GM12878 (cell line): ENCODE results near the gene MAPK9. TPM values are rescaled to one million over a fixed set of nuclear protein-coding genes. Genes with fewer than 3 reads are reported as not detected.

Experiments
- ATAC-seq: fragments of 200-7000 bp; cut with Tn5 transposase; 3 replicates; pipeline ENCODE4 v1.9.1; 2020; ENCODE audit warnings: mild to moderate bottlenecking, moderate library complexity
- BruUV-seq: library from RNA; stranded (reverse); fragments of 400-500 nt; replicated peaks from 2 replicates; lab custom pipeline; 2021; lab: Mats Ljungman, UMichigan
- CTCF ChIA-PET: fragments of 300-600 bp; sonication (Branson Sonifier 250); formaldehyde crosslinking; extraction: SDS; loops from one replicate; lab custom pipeline; 2021; ENCODE audit warnings: inconsistent platforms; lab: Yijun Ruan, JAX
- POLR2A ChIA-PET: fragments of 350-600 bp; formaldehyde crosslinking; extraction: SDS; loops from one replicate; lab custom pipeline; 2021; ENCODE audit warnings: inconsistent platforms; lab: Charles Lee
- RAD21 ChIA-PET: fragments of 300-600 bp; sonication (Branson Sonifier 250); formaldehyde crosslinking; loops from one replicate; lab custom pipeline; 2023; ENCODE audit warnings: antibody characterized with exemption; ENCODE audit not compliant: unreplicated experiment; lab: Charles Lee
- SMC1A ChIA-PET: fragments of 300-600 bp; sonication (Branson Sonifier 250); formaldehyde crosslinking; loops from one replicate; lab custom pipeline; 2023; ENCODE audit not compliant: unreplicated experiment, uncharacterized antibody; lab: Charles Lee
- DNase-seq: peaks from one replicate; pipeline ENCODE4 v3.0.0-alpha.2; 2011; ENCODE audit warnings: low read depth, low spot score
- FAIRE-seq: peaks from 3 replicates; lab custom pipeline; 2011; peaks lifted over from hg19 to GRCh38; lab: Jason Lieb, UNC
- H2AFZ ChIP-seq: 2 replicates; pipeline ENCODE4 v1.6.0; 2011; ENCODE audit warnings: low read depth, low read length, control low read depth; ENCODE audit not compliant: control insufficient read depth
- H3K27ac ChIP-seq: 2 replicates; pipeline ENCODE4 v1.5.1; 2011; ENCODE audit warnings: control low read depth; ENCODE audit not compliant: control insufficient read depth, insufficient read depth
- H3K27me3 ChIP-seq, 2 experiments: replicated peaks in 1 of 2; 2 replicates each; pipeline versions ENCODE4 v1.6.0 to v1.6.1; 2011; ENCODE audit warnings: low read length in 1 of 2; ENCODE audit not compliant: control insufficient read depth in 2 of 2, insufficient read depth in 2 of 2
- H3K36me3 ChIP-seq, 2 experiments: 2 replicates each; pipeline ENCODE4 v1.5.1; 2011; ENCODE audit warnings: low read length in 1 of 2; ENCODE audit not compliant: control insufficient read depth in 2 of 2, insufficient read depth in 2 of 2
- H3K4me1 ChIP-seq: 2 replicates; pipeline ENCODE4 v1.6.1; 2011; ENCODE audit warnings: mild to moderate bottlenecking, low read length, moderate library complexity, mixed read lengths; ENCODE audit not compliant: control insufficient read depth, insufficient read depth
- H3K4me2 ChIP-seq: 2 replicates; pipeline ENCODE4 v1.6.0; 2011; ENCODE audit warnings: control low read depth; ENCODE audit not compliant: control insufficient read depth, insufficient read depth
- H3K4me3 ChIP-seq: fragments of 200-600 bp; sonication (generic); 2 replicates; pipeline ENCODE4 v1.5.1; 2016
- H3K79me2 ChIP-seq: 2 replicates; pipeline ENCODE4 v1.6.0; 2011; ENCODE audit warnings: low read length; ENCODE audit not compliant: control insufficient read depth, insufficient read depth
- H3K9ac ChIP-seq: 2 replicates; pipeline ENCODE4 v1.8.0; 2011; ENCODE audit warnings: low read length, control low read depth, mixed read lengths; ENCODE audit not compliant: control insufficient read depth, insufficient read depth
- H3K9me3 ChIP-seq: replicated peaks from 3 replicates; pipeline ENCODE4 v1.5.1; 2011; ENCODE audit warnings: mild to moderate bottlenecking, low read length; ENCODE audit not compliant: control insufficient read depth, insufficient read depth
- H4K20me1 ChIP-seq: 2 replicates; pipeline ENCODE4 v1.6.0; 2011; ENCODE audit not compliant: control insufficient read depth, insufficient read depth
- CEBPB ChIP-seq, 2 experiments: fragments of 150-350 bp in 1 of 2; IDR thresholded peaks; 2 replicates each; pipeline ENCODE4 v1.6.1; 2012 to 2014; ENCODE audit warnings: low read depth in 2 of 2, low read length in 2 of 2, borderline replicate concordance in 1 of 2, inconsistent platforms in 1 of 2
- CHD4 ChIP-seq: fragments of 200-600 bp; sonication (generic); IDR thresholded peaks from 2 replicates; pipeline ENCODE4 v1.6.1; 2016; ENCODE audit warnings: mild to moderate bottlenecking
- EZH2 ChIP-seq: IDR thresholded peaks from 2 replicates; pipeline ENCODE4 v1.6.1; 2012; ENCODE audit warnings: low read depth, mild to moderate bottlenecking, control low read depth, inconsistent platforms, low read length, borderline replicate concordance; ENCODE audit not compliant: control insufficient read depth
- FOXK2 ChIP-seq: fragments of 450-650 bp; IDR thresholded peaks from 2 replicates; pipeline ENCODE4 v1.6.1; 2017; ENCODE audit warnings: mild to moderate bottlenecking, moderate library complexity
- GABPA ChIP-seq: IDR thresholded peaks from 2 replicates; pipeline ENCODE4 v1.6.1; 2014; ENCODE audit warnings: antibody characterized with exemption, low read depth, mild to moderate bottlenecking, inconsistent platforms
- KAT2A ChIP-seq: conservative IDR thresholded peaks from 2 replicates; pipeline ENCODE4 v1.6.1; 2011; ENCODE audit warnings: low read depth, low read length; ENCODE audit not compliant: control insufficient read depth
- KDM1A ChIP-seq: fragments of 200-600 bp; sonication (generic); IDR thresholded peaks from 2 replicates; pipeline ENCODE4 v1.6.1; 2016; ENCODE audit warnings: borderline replicate concordance
- RAD21 ChIP-seq: IDR thresholded peaks from 2 replicates; pipeline ENCODE4 v1.6.1; 2011; ENCODE audit warnings: mild to moderate bottlenecking, low read depth, low read length, moderate library complexity; ENCODE audit not compliant: insufficient read depth
- RAD51 ChIP-seq: fragments of 450-650 bp; IDR thresholded peaks from 2 replicates; pipeline ENCODE4 v1.6.1; 2016; ENCODE audit warnings: moderate library complexity, mild to moderate bottlenecking, inconsistent platforms
- RCOR1 ChIP-seq: conservative IDR thresholded peaks from 2 replicates; pipeline ENCODE4 v1.6.1; 2012; ENCODE audit warnings: low read depth, low read length, improper control_type of control experiment
- SMAD5 ChIP-seq: IDR thresholded peaks from 2 replicates; pipeline ENCODE4 v1.6.1; 2016; ENCODE audit warnings: antibody characterized with exemption, low read depth
- ZNF622 ChIP-seq: fragments of 450-650 bp; IDR thresholded peaks from 2 replicates; pipeline ENCODE4 v1.6.1; 2017; ENCODE audit warnings: mild to moderate bottlenecking, inconsistent platforms
- WGBS: methylation state at CpG from one replicate; pipeline ENCODE4 v1.1.6; 2016; ENCODE audit warnings: low lambda C conversion rate; ENCODE audit not compliant: insufficient replicate concordance, insufficient coverage; ENCODE audit errors: missing lambda C conversion rate; 5-methylcytosine and 5-hydroxymethylcytosine counted together
- in situ Hi-C: fragments of 300-500 bp; cut with MboI; formaldehyde crosslinking; loops from 9 replicates; pipeline ENCODE4 v1.14.3; 2018; ENCODE audit warnings: mixed read lengths
- intact Hi-C: fragments of 100-400 bp; cut with micrococcal nuclease; formaldehyde crosslinking; loops from one replicate; pipeline ENCODE4 v1.14.2; 2022; ENCODE audit not compliant: unreplicated experiment
- polyA plus RNA-seq, 11 experiments: library from polyadenylated mRNA; depleted of rRNA in 4 of 11; unstranded in 6 of 11; stranded (reverse) in 5 of 11; fragments of >200 nt; fragmentation: Nextera tagmentation in 4 of 11; fragmentation: Illumina TruSeq in 1 of 11; extraction: Ambion mirVana in 4 of 11; extraction: Trizol in 1 of 11; gene quantifications; 1 replicate in 1 of 11; 2 replicates in 10 of 11; pipeline versions ENCODE4 v1.2.1 to v1.2.3, GENCODE V29; 2011 to 2016; ENCODE audit warnings: inconsistent platforms in 2 of 11, missing spikeins in 2 of 11, low read depth in 1 of 11
- total RNA-seq, 4 experiments: library from RNA; depleted of rRNA in 3 of 4; stranded (reverse); fragments of >200 nt in 3 of 4; fragmentation: Illumina TruSeq in 1 of 4; extraction: Trizol in 1 of 4; gene quantifications; 2 replicates each; pipeline versions ENCODE4 v1.2.1 to v1.2.3, GENCODE V29; 2013 to 2021
- TF ChIP-seq, protein P1 (sequence below): fragments of 450-650 bp; IDR thresholded peaks from 2 replicates; pipeline ENCODE4 v1.6.1; 2017; ENCODE audit warnings: borderline replicate concordance
- TF ChIP-seq, protein P2 (sequence below): fragments of 450-650 bp; IDR thresholded peaks from 2 replicates; pipeline ENCODE4 v1.6.1; 2018; ENCODE audit warnings: mild to moderate bottlenecking, low read depth, moderate library complexity; ENCODE audit not compliant: partially characterized antibody

Gene MAPK9
- total and polyA plus RNA-seq, 10 of the 15 experiments (the other 5 are each of a cell fraction or from before 2014, with no cell fraction given) = 2.1 to 52.9 (median 21.7) TPM

DNA sequence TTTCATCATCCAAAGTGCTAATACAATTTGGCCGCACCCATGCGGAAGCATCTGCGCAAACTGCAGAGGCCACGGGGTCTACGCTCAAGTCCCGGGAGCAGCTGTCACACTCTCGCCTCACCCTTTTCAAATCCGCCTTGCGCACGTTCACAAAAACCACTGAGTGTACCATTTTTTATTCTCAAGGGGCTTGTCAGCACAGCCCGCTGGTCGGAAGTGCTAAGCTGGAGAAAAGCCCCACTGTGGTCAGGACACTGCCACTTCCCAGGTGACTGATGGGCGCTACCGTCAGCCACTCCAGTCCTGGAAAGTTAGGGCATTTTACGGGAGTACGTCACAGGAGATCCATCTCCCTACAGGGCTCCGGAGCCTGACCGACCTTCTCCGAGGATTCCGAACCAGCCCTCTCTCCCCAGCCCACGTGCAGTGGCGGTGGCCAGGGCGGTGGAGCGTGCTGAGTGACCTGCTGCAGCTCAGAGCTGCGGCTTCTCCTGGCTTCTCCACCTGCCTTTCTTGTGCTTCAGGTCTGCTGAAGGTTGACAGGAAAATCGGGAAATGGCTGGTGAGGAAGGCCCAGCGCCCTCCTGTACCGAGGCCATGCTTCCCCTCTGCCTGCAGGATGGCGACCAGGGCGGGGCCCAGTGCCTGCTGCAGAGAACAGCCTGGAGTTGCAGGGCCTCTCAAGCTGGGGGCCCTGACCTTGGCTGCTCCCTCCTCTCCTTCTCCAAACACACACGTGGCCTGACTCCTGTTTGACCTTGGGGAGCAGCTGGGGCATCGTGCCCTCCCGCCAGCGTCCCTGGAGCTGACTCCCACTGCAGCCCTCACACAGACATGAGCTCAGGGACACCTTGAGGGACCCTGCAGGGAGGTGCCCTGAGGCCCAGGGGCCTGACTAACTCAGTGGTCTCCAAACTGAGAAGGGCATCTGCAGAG lies 97.2 kb downstream of the MAPK9 start:
- Histone ChIP-seq H3K4me1 (no peaks in the 10 kb centered on the region), H4K20me1 (no peaks in the 10 kb centered on the region), H3K27me3 (no peaks in the 10 kb centered on the region), H3K36me3 (no peaks in the 10 kb centered on the region), H3K9ac (no peak overlapping the region), H3K79me2 (no peaks in the 10 kb centered on the region), H3K4me2 (no peak overlapping the region), H3K27ac (no peak overlapping the region), H2AFZ (no peak overlapping the region), H3K4me3 (no peak overlapping the region), H3K9me3 (no peaks in the 10 kb centered on the region)
- CTCF ChIA-PET = no interaction called here
- SMC1A ChIA-PET = no interaction called here
- RAD21 ChIA-PET = no interaction called here
- no peak for DNase-seq
- in situ Hi-C loops = no loop called here
- no peak for TF ChIP-seq RCOR1
- TF ChIP-seq GABPA = no peak
- TF ChIP-seq, protein P1, sequence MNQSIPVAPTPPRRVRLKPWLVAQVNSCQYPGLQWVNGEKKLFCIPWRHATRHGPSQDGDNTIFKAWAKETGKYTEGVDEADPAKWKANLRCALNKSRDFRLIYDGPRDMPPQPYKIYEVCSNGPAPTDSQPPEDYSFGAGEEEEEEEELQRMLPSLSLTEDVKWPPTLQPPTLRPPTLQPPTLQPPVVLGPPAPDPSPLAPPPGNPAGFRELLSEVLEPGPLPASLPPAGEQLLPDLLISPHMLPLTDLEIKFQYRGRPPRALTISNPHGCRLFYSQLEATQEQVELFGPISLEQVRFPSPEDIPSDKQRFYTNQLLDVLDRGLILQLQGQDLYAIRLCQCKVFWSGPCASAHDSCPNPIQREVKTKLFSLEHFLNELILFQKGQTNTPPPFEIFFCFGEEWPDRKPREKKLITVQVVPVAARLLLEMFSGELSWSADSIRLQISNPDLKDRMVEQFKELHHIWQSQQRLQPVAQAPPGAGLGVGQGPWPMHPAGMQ = no peak
- no peak for TF ChIP-seq SMAD5
- TF ChIP-seq ZNF622 = no peak
- no peak for TF ChIP-seq FOXK2
- no peak for TF ChIP-seq CEBPB (IDR thresholded peaks at IDR 0.05; ENCODE audit: borderline replicate concordance in 1 of 2, low read depth in 2 of 2, low read length in 2 of 2)
- TF ChIP-seq EZH2 = no peak
- no peak for TF ChIP-seq RAD51
- TF ChIP-seq KAT2A = no peak
- TF ChIP-seq RAD21 = no peak
- TF ChIP-seq CHD4 = no peak
- TF ChIP-seq, protein P2, sequence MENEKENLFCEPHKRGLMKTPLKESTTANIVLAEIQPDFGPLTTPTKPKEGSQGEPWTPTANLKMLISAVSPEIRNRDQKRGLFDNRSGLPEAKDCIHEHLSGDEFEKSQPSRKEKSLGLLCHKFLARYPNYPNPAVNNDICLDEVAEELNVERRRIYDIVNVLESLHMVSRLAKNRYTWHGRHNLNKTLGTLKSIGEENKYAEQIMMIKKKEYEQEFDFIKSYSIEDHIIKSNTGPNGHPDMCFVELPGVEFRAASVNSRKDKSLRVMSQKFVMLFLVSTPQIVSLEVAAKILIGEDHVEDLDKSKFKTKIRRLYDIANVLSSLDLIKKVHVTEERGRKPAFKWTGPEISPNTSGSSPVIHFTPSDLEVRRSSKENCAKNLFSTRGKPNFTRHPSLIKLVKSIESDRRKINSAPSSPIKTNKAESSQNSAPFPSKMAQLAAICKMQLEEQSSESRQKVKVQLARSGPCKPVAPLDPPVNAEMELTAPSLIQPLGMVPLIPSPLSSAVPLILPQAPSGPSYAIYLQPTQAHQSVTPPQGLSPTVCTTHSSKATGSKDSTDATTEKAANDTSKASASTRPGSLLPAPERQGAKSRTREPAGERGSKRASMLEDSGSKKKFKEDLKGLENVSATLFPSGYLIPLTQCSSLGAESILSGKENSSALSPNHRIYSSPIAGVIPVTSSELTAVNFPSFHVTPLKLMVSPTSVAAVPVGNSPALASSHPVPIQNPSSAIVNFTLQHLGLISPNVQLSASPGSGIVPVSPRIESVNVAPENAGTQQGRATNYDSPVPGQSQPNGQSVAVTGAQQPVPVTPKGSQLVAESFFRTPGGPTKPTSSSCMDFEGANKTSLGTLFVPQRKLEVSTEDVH = no peak
- TF ChIP-seq KDM1A = no peak
- intact Hi-C loops = no loop called here
- WGBS = 62% methylated on average over 33 of the region's 34 CpGs
- ATAC-seq = no peak
- POLR2A ChIA-PET = no interaction called here
- no TSS peak for BruUV-seq
- no peak for FAIRE-seq
